HCT116 (cell line): Measurements from ENCODE around the gene RYR3. TPM values are rescaled to one million over a fixed set of nuclear protein-coding genes. Genes with fewer than 3 reads are reported as not detected.

Source experiments
- ATAC-seq: fragments of 200-7000 bp; cut with Tn5 transposase; 2 replicates; pipeline ENCODE4 v1.9.1; 2020; ENCODE audit warnings: mild to moderate bottlenecking, moderate library complexity
- BruUV-seq: library from RNA; stranded (reverse); fragments of 400-500 nt; replicated peaks from 2 replicates; lab custom pipeline; 2021; lab: Mats Ljungman, UMichigan
- CTCF ChIA-PET: fragments of 300-600 bp; sonication (Branson Sonifier 250); formaldehyde crosslinking; loops from one replicate; lab custom pipeline; 2021; ENCODE audit warnings: antibody characterized with exemption; lab: Charles Lee
- POLR2A ChIA-PET: fragments of 300-600, 350-600 bp; sonication (Branson Sonifier 250); formaldehyde crosslinking; loops from one replicate; lab custom pipeline; 2021; ENCODE audit warnings: antibody characterized with exemption; lab: Charles Lee
- RAD21 ChIA-PET, 2 experiments: fragments of 300-600 bp; sonication (Branson Sonifier 250); formaldehyde crosslinking; loops; one replicate each; lab custom pipeline; 2023; ENCODE audit warnings: low total read pairs in 2 of 2; ENCODE audit not compliant: uncharacterized antibody in 2 of 2, unreplicated experiment in 2 of 2, low non-redundant PET in 1 of 2; lab: Charles Lee
- DNase-seq: peaks from one replicate; pipeline ENCODE4 v3.0.0-alpha.2; 2010; ENCODE audit warnings: low read depth, low spot score
- H2AFZ ChIP-seq: fragments of 200-600 bp; shearing (Covaris generic), sonication (generic); 2 replicates; pipeline ENCODE4 v1.6.1; 2017; ENCODE audit warnings: low read depth, mixed run types, mixed read lengths, antibody characterized with exemption, low read length; ENCODE audit not compliant: poor library complexity, severe bottlenecking
- H3K27ac ChIP-seq: 2 replicates; pipeline ENCODE4 v1.5.1; 2012; ENCODE audit warnings: low read depth, low read length
- H3K27me3 ChIP-seq: fragments of 200-600 bp; sonication (generic); 2 replicates; pipeline ENCODE4 v1.6.1; 2016; ENCODE audit warnings: mixed run types, low read length, mixed read lengths; ENCODE audit not compliant: insufficient read depth
- H3K36me3 ChIP-seq, 2 experiments: fragments of 200-500 bp in 1 of 2; fragments of 200-600 bp in 1 of 2; sonication (Bioruptor generic) in 1 of 2; sonication (generic) in 1 of 2; 2 replicates each; pipeline versions ENCODE4 v1.5.1 to v1.6.1; 2014 to 2016; ENCODE audit warnings: low read length in 2 of 2, inconsistent platforms in 1 of 2, mixed read lengths in 1 of 2, mixed run types in 1 of 2; ENCODE audit not compliant: insufficient read depth in 2 of 2, control insufficient read depth in 1 of 2
- H3K4me1 ChIP-seq, 2 experiments: fragments of 200-600 bp in 1 of 2; sonication (generic) in 1 of 2; 2 replicates each; pipeline versions ENCODE4 v1.5.1 to v1.6.1; 2012 to 2017; ENCODE audit warnings: low read length in 2 of 2, inconsistent platforms in 1 of 2, mild to moderate bottlenecking in 1 of 2, mixed read lengths in 1 of 2, mixed run types in 1 of 2, moderate library complexity in 1 of 2; ENCODE audit not compliant: insufficient read depth in 2 of 2, control insufficient read depth in 1 of 2
- H3K4me2 ChIP-seq: fragments of 200-600 bp; sonication (generic); 2 replicates; pipeline ENCODE4 v1.6.1; 2017; ENCODE audit warnings: mixed run types, low read length, mixed read lengths
- H3K4me3 ChIP-seq, 2 experiments: fragments of 200-600 bp in 1 of 2; sonication (generic) in 1 of 2; replicated peaks in 1 of 2; 2 replicates each; pipeline ENCODE4 v1.5.1; 2011 to 2016; ENCODE audit warnings: low read length in 2 of 2, control low read depth in 1 of 2, low read depth in 1 of 2, mild to moderate bottlenecking in 1 of 2, mixed read lengths in 1 of 2, mixed run types in 1 of 2
- H3K79me2 ChIP-seq: fragments of 200-600 bp; sonication (generic); 2 replicates; pipeline ENCODE4 v1.6.1; 2017; ENCODE audit warnings: mild to moderate bottlenecking, mixed run types, low read length, moderate library complexity, mixed read lengths; ENCODE audit not compliant: insufficient read depth
- H3K9ac ChIP-seq: fragments of 200-600 bp; sonication (generic); 2 replicates; pipeline ENCODE4 v1.6.1; 2016; ENCODE audit warnings: low read length, mixed read lengths
- H3K9me2 ChIP-seq: fragments of 200-600 bp; sonication (generic), shearing (Covaris generic); 2 replicates; pipeline ENCODE4 v1.6.1; 2017; ENCODE audit warnings: mixed run types, mild to moderate bottlenecking, moderate library complexity; ENCODE audit not compliant: insufficient read depth
- H3K9me3 ChIP-seq, 2 experiments: fragments of 200-500 bp in 1 of 2; fragments of 200-600 bp in 1 of 2; sonication (Bioruptor generic) in 1 of 2; sonication (generic) in 1 of 2; 2 replicates each; pipeline ENCODE4 v1.6.1; 2014 to 2017; ENCODE audit warnings: low read length in 2 of 2, mixed read lengths in 2 of 2, inconsistent platforms in 1 of 2, low read depth in 1 of 2, mild to moderate bottlenecking in 1 of 2, mixed run types in 1 of 2, moderate library complexity in 1 of 2; ENCODE audit not compliant: control insufficient read depth in 1 of 2, insufficient read depth in 1 of 2
- H4K20me1 ChIP-seq: fragments of 200-600 bp; sonication (generic), shearing (Covaris generic); 2 replicates; pipeline ENCODE4 v1.6.1; 2017; ENCODE audit warnings: mixed run types, mild to moderate bottlenecking, moderate library complexity; ENCODE audit not compliant: insufficient read depth
- ATF3 ChIP-seq: IDR thresholded peaks from 2 replicates; pipeline ENCODE4 v1.6.1; 2012
- CBX3 ChIP-seq: IDR thresholded peaks from 2 replicates; pipeline ENCODE4 v1.6.1; 2012; ENCODE audit warnings: low read depth
- CEBPB ChIP-seq: IDR thresholded peaks from 2 replicates; pipeline ENCODE4 v1.6.1; 2012; ENCODE audit warnings: low read depth
- CTCF ChIP-seq, 3 experiments: fragments of 200-600 bp in 1 of 3; sonication (generic) in 1 of 3; IDR thresholded peaks in 2 of 3; conservative IDR thresholded peaks in 1 of 3; 2 replicates each; pipeline ENCODE4 v1.5.1; 2012 to 2017; ENCODE audit warnings: low read depth in 2 of 3, low read length in 2 of 3, antibody characterized with exemption in 1 of 3, borderline replicate concordance in 1 of 3, control low read depth in 1 of 3, mild to moderate bottlenecking in 1 of 3, mixed read lengths in 1 of 3, mixed run types in 1 of 3, moderate library complexity in 1 of 3; ENCODE audit not compliant: insufficient read depth in 1 of 3
- EGR1 ChIP-seq: IDR thresholded peaks from 2 replicates; pipeline ENCODE4 v1.6.1; 2012; ENCODE audit warnings: low read depth
- ELF1 ChIP-seq: IDR thresholded peaks from 2 replicates; pipeline ENCODE4 v1.6.1; 2012; ENCODE audit warnings: low read depth, borderline replicate concordance
- EZH2phosphoT487 ChIP-seq: fragments of 200-600 bp; IDR thresholded peaks from 2 replicates; pipeline ENCODE4 v1.6.1; 2018; ENCODE audit warnings: antibody characterized with exemption, borderline replicate concordance
- JUND ChIP-seq: IDR thresholded peaks from 2 replicates; pipeline ENCODE4 v1.6.1; 2012
- POLR2A ChIP-seq: IDR thresholded peaks from 2 replicates; pipeline ENCODE4 v1.7.0; 2011; ENCODE audit warnings: borderline replicate concordance; ENCODE audit not compliant: insufficient read depth, insufficient read length; ENCODE audit errors: extremely low read depth
- POLR2AphosphoS5 ChIP-seq: IDR thresholded peaks from 2 replicates; pipeline ENCODE4 v1.6.1; 2011; ENCODE audit warnings: mild to moderate bottlenecking, low read depth, low read length, moderate library complexity
- RAD21 ChIP-seq: IDR thresholded peaks from 2 replicates; pipeline ENCODE4 v1.6.1; 2012; ENCODE audit warnings: low read depth, mild to moderate bottlenecking
- REST ChIP-seq: IDR thresholded peaks from 2 replicates; pipeline ENCODE4 v1.6.1; 2012; ENCODE audit warnings: low read depth
- SP1 ChIP-seq: IDR thresholded peaks from 2 replicates; pipeline ENCODE4 v1.6.1; 2012; ENCODE audit warnings: low read depth
- SRF ChIP-seq: IDR thresholded peaks from 2 replicates; pipeline ENCODE4 v1.6.1; 2012; ENCODE audit warnings: low read depth
- YY1 ChIP-seq: IDR thresholded peaks from 2 replicates; pipeline ENCODE4 v1.6.1; 2011; ENCODE audit warnings: low read length, low read depth, moderate library complexity, mild to moderate bottlenecking; ENCODE audit not compliant: insufficient replicate concordance; ENCODE audit errors: extremely low read depth
- ZNF274 ChIP-seq: fragments of 200-500 bp; sonication (Bioruptor generic); IDR thresholded peaks from 2 replicates; pipeline ENCODE4 v1.6.1; 2014; ENCODE audit warnings: mild to moderate bottlenecking, low read depth, low read length, inconsistent platforms
- intact Hi-C: fragments of 100-400 bp; cut with micrococcal nuclease; formaldehyde crosslinking; loops from 2 replicates; pipeline ENCODE4 v1.10.0; 2022
- total RNA-seq: library from RNA; stranded (reverse); gene quantifications from one replicate; pipeline ENCODE4 v1.2.1, GENCODE V29; 2021; ENCODE audit not compliant: unreplicated experiment
- TF ChIP-seq, protein P1 (sequence below): IDR thresholded peaks from 2 replicates; pipeline ENCODE4 v1.6.1; 2012
- TF ChIP-seq, protein P2 (sequence below): IDR thresholded peaks from 2 replicates; pipeline ENCODE4 v1.6.1; 2011; ENCODE audit warnings: mild to moderate bottlenecking, low read length, moderate library complexity; ENCODE audit not compliant: insufficient replicate concordance; ENCODE audit errors: extremely low read depth

Gene RYR3
- total RNA-seq, 1 experiment from 2014 or later = not detected

DNA sequence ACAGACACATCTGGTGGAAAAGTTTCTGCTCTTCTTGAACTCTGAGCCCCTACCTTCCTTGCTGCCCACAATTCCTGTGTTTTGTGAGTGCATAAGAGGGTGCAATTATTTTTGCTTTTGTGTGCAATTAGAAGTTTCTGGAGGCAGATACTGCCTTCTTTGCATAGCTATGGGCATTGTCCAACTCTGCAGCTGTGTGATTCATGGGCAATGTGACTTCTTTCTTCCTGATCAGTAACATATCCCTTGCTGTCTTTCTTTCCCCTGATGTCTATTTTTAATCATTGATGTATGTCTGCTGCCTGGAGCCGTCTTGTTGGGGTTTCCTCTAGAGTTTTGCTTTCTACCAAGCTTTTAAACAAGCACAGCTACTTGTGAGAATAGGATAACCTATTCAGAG lies 336.0 kb downstream of the RYR3 start:
- DNase-seq = no peak
- ChIA-PET CTCF (no interaction called here), POLR2A (no interaction called here), RAD21 (no interaction called here)
- H2AFZ ChIP-seq = no peak overlapping the region
- H3K4me3 ChIP-seq = no peak overlapping the region
- intact Hi-C loops = no loop called here
- TF ChIP-seq ELF1 (no peak), EZH2phosphoT487 (no peak), EGR1 (no peak), CEBPB (no peak), ZNF274 (no peak), JUND (no peak), CTCF (IDR thresholded peaks at IDR 0.05 in 2 of 3, conservative IDR thresholded peaks at IDR 0.05 in 1 of 3; ENCODE audit: borderline replicate concordance in 1 of 3, insufficient read depth in 1 of 3, low read depth in 2 of 3, low read length in 2 of 3) (no peak), POLR2AphosphoS5 (no peak), CBX3 (no peak), SRF (no peak), SP1 (no peak), REST (no peak), YY1 (no peak), ATF3 (no peak), RAD21 (no peak), POLR2A (no peak)
- TF ChIP-seq, protein P1, sequence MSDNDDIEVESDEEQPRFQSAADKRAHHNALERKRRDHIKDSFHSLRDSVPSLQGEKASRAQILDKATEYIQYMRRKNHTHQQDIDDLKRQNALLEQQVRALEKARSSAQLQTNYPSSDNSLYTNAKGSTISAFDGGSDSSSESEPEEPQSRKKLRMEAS = no peak
- TF ChIP-seq, protein P2, sequence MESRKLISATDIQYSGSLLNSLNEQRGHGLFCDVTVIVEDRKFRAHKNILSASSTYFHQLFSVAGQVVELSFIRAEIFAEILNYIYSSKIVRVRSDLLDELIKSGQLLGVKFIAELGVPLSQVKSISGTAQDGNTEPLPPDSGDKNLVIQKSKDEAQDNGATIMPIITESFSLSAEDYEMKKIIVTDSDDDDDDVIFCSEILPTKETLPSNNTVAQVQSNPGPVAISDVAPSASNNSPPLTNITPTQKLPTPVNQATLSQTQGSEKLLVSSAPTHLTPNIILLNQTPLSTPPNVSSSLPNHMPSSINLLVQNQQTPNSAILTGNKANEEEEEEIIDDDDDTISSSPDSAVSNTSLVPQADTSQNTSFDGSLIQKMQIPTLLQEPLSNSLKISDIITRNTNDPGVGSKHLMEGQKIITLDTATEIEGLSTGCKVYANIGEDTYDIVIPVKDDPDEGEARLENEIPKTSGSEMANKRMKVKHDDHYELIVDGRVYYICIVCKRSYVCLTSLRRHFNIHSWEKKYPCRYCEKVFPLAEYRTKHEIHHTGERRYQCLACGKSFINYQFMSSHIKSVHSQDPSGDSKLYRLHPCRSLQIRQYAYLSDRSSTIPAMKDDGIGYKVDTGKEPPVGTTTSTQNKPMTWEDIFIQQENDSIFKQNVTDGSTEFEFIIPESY = no peak
- no peaks in the 10 kb centered on the region for H3K9me2 ChIP-seq
- no peaks in the 10 kb centered on the region for H3K36me3 ChIP-seq
- no peak overlapping the region for H3K27ac ChIP-seq
- H3K9me3 ChIP-seq = no peaks in the 10 kb centered on the region
- peaks cover 82% of the 10 kb centered on the region for H3K27me3 ChIP-seq
- H4K20me1 ChIP-seq = no peaks in the 10 kb centered on the region
- no peak for ATAC-seq
- H3K4me1 ChIP-seq = no peaks in the 10 kb centered on the region
- no peaks in the 10 kb centered on the region for H3K79me2 ChIP-seq
- H3K9ac ChIP-seq = no peak overlapping the region
- no peak overlapping the region for H3K4me2 ChIP-seq
- no TSS peak for BruUV-seq
